H9 (cell line): ENCODE measurements around the gene PHF21B. TPM values are rescaled to one million over a fixed set of nuclear protein-coding genes. Genes with fewer than 3 reads are reported as not detected.

Experiments used
- DNase-seq: peaks from one replicate; pipeline ENCODE4 v3.0.0-alpha.2; 2017
- H2AFZ ChIP-seq: one replicate; pipeline ENCODE4 v1.6.1; 2013; ENCODE audit warnings: mild to moderate bottlenecking, low read length, control low read depth, moderate library complexity
- H2AK5ac ChIP-seq: 2 replicates; pipeline ENCODE4 v1.6.1; 2013; ENCODE audit warnings: low read length, control low read depth, mixed read lengths; ENCODE audit not compliant: insufficient read length
- H2BK120ac ChIP-seq: one replicate; pipeline ENCODE4 v1.6.1; 2013; ENCODE audit warnings: low read depth, mild to moderate bottlenecking, low read length, control low read depth, inconsistent platforms; ENCODE audit not compliant: poor library complexity, severe bottlenecking
- H2BK12ac ChIP-seq: 2 replicates; pipeline ENCODE4 v1.6.1; 2013; ENCODE audit warnings: low read length, control low read depth, mixed read lengths, low read depth; ENCODE audit not compliant: insufficient read length
- H2BK15ac ChIP-seq: 2 replicates; pipeline ENCODE4 v1.6.1; 2013; ENCODE audit warnings: low read depth, low read length, control low read depth
- H2BK20ac ChIP-seq: one replicate; pipeline ENCODE4 v1.6.1; 2013; ENCODE audit warnings: low read depth, mild to moderate bottlenecking, low read length, control low read depth, inconsistent platforms; ENCODE audit not compliant: poor library complexity, severe bottlenecking
- H2BK5ac ChIP-seq: 2 replicates; pipeline ENCODE4 v1.6.1; 2013; ENCODE audit warnings: low read length, control low read depth, mixed read lengths; ENCODE audit not compliant: insufficient read length
- H3K14ac ChIP-seq: 2 replicates; pipeline ENCODE4 v1.6.1; 2013; ENCODE audit warnings: low read length, control low read depth; ENCODE audit not compliant: insufficient read depth
- H3K18ac ChIP-seq: 2 replicates; pipeline ENCODE4 v1.6.1; 2013; ENCODE audit warnings: low read depth, mild to moderate bottlenecking, mixed read lengths, low read length, control low read depth; ENCODE audit not compliant: insufficient read length
- H3K23ac ChIP-seq: 2 replicates; pipeline ENCODE4 v1.6.1; 2013; ENCODE audit warnings: low read length, control low read depth, mixed read lengths, low read depth; ENCODE audit not compliant: insufficient read length
- H3K23me2 ChIP-seq: 2 replicates; pipeline ENCODE4 v1.6.1; 2013; ENCODE audit warnings: low read depth, mild to moderate bottlenecking, mixed read lengths, low read length, control low read depth; ENCODE audit not compliant: insufficient read length, poor library complexity, severe bottlenecking
- H3K27ac ChIP-seq: 2 replicates; pipeline ENCODE4 v1.5.1; 2013; ENCODE audit warnings: low read length, control low read depth, mixed read lengths, low read depth; ENCODE audit not compliant: insufficient read length
- H3K27me3 ChIP-seq: 2 replicates; pipeline ENCODE4 v1.6.1; 2013; ENCODE audit warnings: low read length, control low read depth, inconsistent platforms; ENCODE audit not compliant: insufficient read depth
- H3K4ac ChIP-seq: 2 replicates; pipeline ENCODE4 v1.6.1; 2013; ENCODE audit warnings: low read depth, mild to moderate bottlenecking, control low read depth, inconsistent platforms, low read length, moderate library complexity
- H3K4me1 ChIP-seq: 2 replicates; pipeline ENCODE4 v1.6.1; 2013; ENCODE audit warnings: low read length, control low read depth, inconsistent platforms; ENCODE audit not compliant: insufficient read depth
- H3K4me2 ChIP-seq: 2 replicates; pipeline ENCODE4 v1.6.1; 2013; ENCODE audit warnings: low read length, control low read depth, mixed read lengths; ENCODE audit not compliant: insufficient read length, insufficient read depth
- H3K56ac ChIP-seq: 2 replicates; pipeline ENCODE4 v1.6.1; 2013; ENCODE audit warnings: low read depth, mild to moderate bottlenecking, mixed read lengths, low read length, control low read depth; ENCODE audit not compliant: insufficient read length
- H3K79me1 ChIP-seq: 2 replicates; pipeline ENCODE4 v1.6.1; 2013; ENCODE audit warnings: low read depth, mild to moderate bottlenecking, moderate library complexity, low read length, control low read depth, inconsistent platforms; ENCODE audit not compliant: insufficient read depth, poor library complexity, severe bottlenecking
- H3K79me2 ChIP-seq: 2 replicates; pipeline ENCODE4 v1.6.1; 2013; ENCODE audit warnings: low read length, control low read depth, inconsistent platforms; ENCODE audit not compliant: insufficient read depth
- H3K9ac ChIP-seq: 2 replicates; pipeline ENCODE4 v1.6.1; 2013; ENCODE audit warnings: low read length, control low read depth, mixed read lengths; ENCODE audit not compliant: insufficient read length; ENCODE audit errors: extremely low read depth
- H3K9me3 ChIP-seq: one replicate; pipeline ENCODE4 v1.6.1; 2013; ENCODE audit warnings: low read depth, low read length, inconsistent platforms; ENCODE audit not compliant: control insufficient read depth
- H3T11ph ChIP-seq: one replicate; pipeline ENCODE4 v1.6.1; 2013; ENCODE audit warnings: mild to moderate bottlenecking, low read length, control low read depth, inconsistent platforms
- H4K20me1 ChIP-seq: one replicate; pipeline ENCODE4 v1.6.1; 2013; ENCODE audit not compliant: control insufficient read depth, insufficient read length, insufficient read depth
- H4K5ac ChIP-seq: 2 replicates; pipeline ENCODE4 v1.6.1; 2013; ENCODE audit warnings: low read depth, mild to moderate bottlenecking, mixed read lengths, low read length, control low read depth; ENCODE audit not compliant: insufficient read length
- H4K8ac ChIP-seq: replicated peaks from 2 replicates; pipeline ENCODE4 v1.6.1; 2013; ENCODE audit warnings: low read length, control low read depth, mixed read lengths, low read depth; ENCODE audit not compliant: insufficient read length
- H4K91ac ChIP-seq: 2 replicates; pipeline ENCODE4 v1.6.1; 2013; ENCODE audit warnings: low read depth, mild to moderate bottlenecking, moderate library complexity, mixed read lengths, low read length, control low read depth; ENCODE audit not compliant: insufficient read length
- H3K27ac Mint-ChIP-seq, 3 experiments: 2 replicates in 2 of 3; 3 replicates in 1 of 3; pipeline ENCODE4 v1.8.0; 2020 to 2021; ENCODE audit warnings: mixed read lengths in 3 of 3, mild to moderate bottlenecking in 1 of 3, moderate library complexity in 1 of 3
- H3K27me3 Mint-ChIP-seq: 2 replicates; pipeline ENCODE4 v1.8.0; 2021; ENCODE audit warnings: low read depth, mild to moderate bottlenecking, moderate library complexity, mixed read lengths
- H3K36me3 Mint-ChIP-seq, 3 experiments: 2 replicates in 2 of 3; 3 replicates in 1 of 3; pipeline ENCODE4 v1.8.0; 2020 to 2021; ENCODE audit warnings: low read depth in 3 of 3, mixed read lengths in 3 of 3; ENCODE audit not compliant: insufficient read depth in 1 of 3
- H3K4me1 Mint-ChIP-seq, 2 experiments: 2 replicates each; pipeline ENCODE4 v1.8.0; 2020; ENCODE audit warnings: mixed read lengths in 2 of 2
- H3K4me3 Mint-ChIP-seq, 2 experiments: 2 replicates in 1 of 2; 3 replicates in 1 of 2; pipeline ENCODE4 v1.8.0; 2020 to 2021; ENCODE audit warnings: mild to moderate bottlenecking in 2 of 2, mixed read lengths in 2 of 2, moderate library complexity in 1 of 2
- H3K9me3 Mint-ChIP-seq, 2 experiments: 2 replicates in 1 of 2; 3 replicates in 1 of 2; pipeline ENCODE4 v1.8.0; 2020; ENCODE audit warnings: mild to moderate bottlenecking in 2 of 2, mixed read lengths in 2 of 2, moderate library complexity in 1 of 2
- CTCF ChIP-seq: fragments of 200-600 bp; sonication (generic); conservative IDR thresholded peaks from 3 replicates; pipeline ENCODE4 v1.8.0; 2021; ENCODE audit warnings: antibody characterized with exemption, mild to moderate bottlenecking
- WGBS: extraction: QIAGEN DNeasy Blood & Tissue Kit; methylation state at CpG from one replicate; pipeline ENCODE4 v1.1.7; 2013; ENCODE audit warnings: missing lambda C conversion rate, low lambda C conversion rate, mixed read lengths; ENCODE audit not compliant: insufficient read length; ENCODE audit errors: extremely low coverage; 5-methylcytosine and 5-hydroxymethylcytosine counted together
- total RNA-seq: library from RNA; stranded (reverse); gene quantifications from 2 replicates; pipeline ENCODE4 v1.2.1, GENCODE V29; 2021

PHF21B gene
- total RNA-seq, 1 experiment from 2014 or later, result 60.3 TPM

GRCh38 chr22:45026511-45026910, 16.7 kb upstream of the PHF21B start:
- no peak for DNase-seq
- peaks cover 6% of the 10 kb centered on the region; the same call in 1 of the 2 replicates for H3K4me1 ChIP-seq
- H4K91ac ChIP-seq, result no peak overlapping the region
- peaks cover 15 to 19% of the 10 kb centered on the region in 2 experiments for H3K9me3 Mint-ChIP-seq
- no peak overlapping the region for H3K4me2 ChIP-seq
- H3K9me3 ChIP-seq, result no peaks in the 10 kb centered on the region
- no peaks in the 10 kb centered on the region for H4K20me1 ChIP-seq
- H3K23me2 ChIP-seq, result no peaks in the 10 kb centered on the region
- no peak overlapping the region for H3K4me3 Mint-ChIP-seq
- H3K79me1 ChIP-seq, result no peaks in the 10 kb centered on the region
- H2AFZ ChIP-seq, result no peak overlapping the region
- H3K27ac ChIP-seq, result no peak overlapping the region
- no peak overlapping the region for H2AK5ac ChIP-seq
- H3K79me2 ChIP-seq, result no peaks in the 10 kb centered on the region
- no peak overlapping the region for H3K9ac ChIP-seq
- H2BK12ac ChIP-seq, result no peak overlapping the region
- TF ChIP-seq CTCF, result no peak
- no peak overlapping the region for H3K18ac ChIP-seq
- H3K4ac ChIP-seq, result no peak overlapping the region
- H3K27ac Mint-ChIP-seq, result peak overlapping the region in 1 of 3 experiments; percentile 32; a peak in 1 of 7 replicates
- H3K27me3 Mint-ChIP-seq, result peaks cover 36% of the 10 kb centered on the region
- no peak overlapping the region for H3K14ac ChIP-seq
- H4K8ac ChIP-seq, result no peak overlapping the region
- no peak overlapping the region for H3K56ac ChIP-seq
- H2BK20ac ChIP-seq, result no peak overlapping the region
- H3K4me1 Mint-ChIP-seq, result peaks cover 29 to 33% of the 10 kb centered on the region in 2 experiments
- peaks cover 0 to 5% (median 2%) of the 10 kb centered on the region in 3 experiments; a peak in 1 of 7 replicates for H3K36me3 Mint-ChIP-seq
- no peak overlapping the region for H2BK120ac ChIP-seq
- no peak overlapping the region for H3T11ph ChIP-seq
- no peak overlapping the region for H4K5ac ChIP-seq
- H2BK15ac ChIP-seq, result no peak overlapping the region
- H3K23ac ChIP-seq, result no peak overlapping the region
- no peak overlapping the region for H2BK5ac ChIP-seq
- no CpG with 5 or more reads among the region's 6 CpGs for WGBS
- H3K27me3 ChIP-seq, result no peaks in the 10 kb centered on the region
